Adipose tissue (tissue), 3 donors: ENCODE data around the gene SEMA4D. TPM values are rescaled to one million over a fixed set of nuclear protein-coding genes. Genes with fewer than 3 reads are reported as not detected.

ENCODE experiments used
- H3K27ac ChIP-seq: one replicate; pipeline ENCODE4 v1.5.1; 2013; ENCODE audit warnings: low read depth, low read length
- WGBS, 3 donors: extraction: QIAGEN DNeasy Blood & Tissue Kit; methylation state at CpG; one replicate each; pipeline ENCODE4 v1.1.7; 2013; 5-methylcytosine and 5-hydroxymethylcytosine counted together
- polyA plus RNA-seq, 3 donors: library from polyadenylated mRNA; stranded (reverse); fragments of 200-250 nt; gene quantifications; one replicate each; pipeline ENCODE4 v1.2.3, GENCODE V29; 2013
- donor health status: healthy with polysubstance abuse.
- donor health status: Bipolar disorder and iron deficiency.
- donor health status: healthy.

The SEMA4D gene
- polyA plus RNA-seq, 3 donors = 3.1 to 4.9 (median 4.1) TPM

DNA sequence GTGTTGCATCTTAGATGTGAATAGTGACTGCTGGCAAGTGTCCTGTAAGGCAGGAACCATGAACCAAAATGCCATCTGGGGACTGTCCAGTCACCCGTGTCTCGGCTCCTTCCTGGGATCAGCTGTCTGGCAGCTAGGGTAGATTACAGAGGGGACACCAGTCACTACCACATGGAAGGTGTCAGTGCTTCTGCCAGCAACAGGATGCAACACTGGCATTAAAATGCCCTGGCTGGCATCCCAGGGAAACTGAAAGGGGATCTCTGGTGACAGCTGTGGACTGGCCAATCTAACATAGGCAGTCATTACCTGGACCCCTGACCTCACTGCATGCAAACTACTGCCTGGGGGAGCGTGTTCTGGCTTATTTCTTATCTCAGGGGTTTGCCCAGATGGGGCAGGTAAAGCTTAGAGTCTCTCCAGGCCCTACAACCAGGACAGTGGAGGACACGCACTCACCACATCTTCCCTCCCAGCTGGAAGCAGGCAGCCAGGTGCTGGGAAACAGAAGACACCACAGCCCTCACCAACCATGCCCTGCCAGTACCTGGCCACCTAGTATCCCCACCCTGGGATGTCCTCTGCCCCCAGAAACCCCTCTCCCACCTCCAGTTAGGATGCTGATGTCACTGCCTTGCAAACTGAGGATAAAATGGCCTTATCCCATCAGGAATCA lies 83.8 kb downstream of the SEMA4D start:
- no peak overlapping the region for H3K27ac ChIP-seq
- 87 to 98% (median 91%) methylated on average over 4 of the region's 4 CpGs for WGBS, 3 donors

DNA sequence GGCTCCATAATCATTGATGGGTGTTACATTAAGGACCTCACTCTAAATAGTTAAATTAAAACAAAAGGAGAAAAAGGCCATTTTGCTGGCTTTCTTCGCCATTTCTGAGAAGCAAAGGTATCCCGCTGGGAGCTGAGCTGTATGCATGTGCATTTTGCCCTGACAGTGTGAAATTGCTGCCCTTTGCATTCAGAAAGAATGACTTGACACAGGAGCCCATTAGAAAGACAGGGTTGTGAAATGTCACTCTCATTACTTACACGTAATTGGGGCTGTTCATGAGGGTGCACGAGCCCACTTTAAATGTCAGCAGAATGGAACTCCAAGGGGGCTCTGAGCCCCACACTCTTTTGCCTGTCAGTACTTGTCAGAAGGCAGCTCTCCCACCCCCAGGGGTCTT lies 85.0 kb downstream of the SEMA4D start:
- WGBS, 3 donors = 72 to 79% (median 77%) methylated on average over 4 of the region's 4 CpGs
- H3K27ac ChIP-seq = no peak overlapping the region

DNA sequence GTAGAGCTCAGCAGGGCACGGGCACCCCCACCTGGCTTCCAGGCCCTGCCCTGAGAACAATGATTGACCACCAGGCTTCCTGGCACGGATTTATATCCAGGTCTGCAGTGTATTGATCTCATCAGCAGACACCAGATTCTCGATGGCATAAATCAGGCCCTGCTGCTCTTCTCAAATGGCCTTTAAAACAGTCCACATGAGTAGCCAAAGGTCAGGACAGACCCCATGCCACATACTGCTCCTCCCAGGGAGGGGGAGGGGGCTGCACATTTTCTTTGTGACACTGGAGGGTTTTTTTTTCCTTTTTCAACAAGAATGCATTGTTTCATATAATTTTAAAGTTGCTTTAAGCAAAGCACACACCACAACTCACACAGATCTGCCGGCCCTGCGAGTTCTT lies 85.4 kb downstream of the SEMA4D start:
- no peak overlapping the region for H3K27ac ChIP-seq
- 75 to 92% (median 85%) methylated on average over 5 of the region's 5 CpGs for WGBS, 3 donors

DNA sequence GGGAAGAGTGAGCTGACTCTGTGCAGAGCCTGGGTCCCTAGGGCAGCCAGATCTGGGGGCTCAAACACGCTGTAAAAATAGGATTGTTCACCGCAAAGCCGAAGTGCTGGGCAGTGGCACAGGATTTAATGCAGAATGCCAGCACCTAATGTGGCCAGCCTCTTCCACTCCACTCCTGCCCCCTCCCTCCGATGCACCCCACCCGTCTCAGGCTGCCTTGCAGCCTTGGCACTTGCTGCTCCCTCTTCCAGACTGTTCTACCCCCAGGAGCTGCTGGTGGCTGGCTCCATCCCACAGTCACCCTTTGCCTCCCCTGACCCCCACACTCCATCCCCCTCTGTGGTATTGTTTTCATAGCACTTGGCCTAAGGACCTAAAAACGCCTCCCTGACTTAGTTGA lies 86.2 kb downstream of the SEMA4D start:
- 88 to 95% (median 93%) methylated on average over 6 of the region's 6 CpGs for WGBS, 3 donors
- no peak overlapping the region for H3K27ac ChIP-seq

DNA sequence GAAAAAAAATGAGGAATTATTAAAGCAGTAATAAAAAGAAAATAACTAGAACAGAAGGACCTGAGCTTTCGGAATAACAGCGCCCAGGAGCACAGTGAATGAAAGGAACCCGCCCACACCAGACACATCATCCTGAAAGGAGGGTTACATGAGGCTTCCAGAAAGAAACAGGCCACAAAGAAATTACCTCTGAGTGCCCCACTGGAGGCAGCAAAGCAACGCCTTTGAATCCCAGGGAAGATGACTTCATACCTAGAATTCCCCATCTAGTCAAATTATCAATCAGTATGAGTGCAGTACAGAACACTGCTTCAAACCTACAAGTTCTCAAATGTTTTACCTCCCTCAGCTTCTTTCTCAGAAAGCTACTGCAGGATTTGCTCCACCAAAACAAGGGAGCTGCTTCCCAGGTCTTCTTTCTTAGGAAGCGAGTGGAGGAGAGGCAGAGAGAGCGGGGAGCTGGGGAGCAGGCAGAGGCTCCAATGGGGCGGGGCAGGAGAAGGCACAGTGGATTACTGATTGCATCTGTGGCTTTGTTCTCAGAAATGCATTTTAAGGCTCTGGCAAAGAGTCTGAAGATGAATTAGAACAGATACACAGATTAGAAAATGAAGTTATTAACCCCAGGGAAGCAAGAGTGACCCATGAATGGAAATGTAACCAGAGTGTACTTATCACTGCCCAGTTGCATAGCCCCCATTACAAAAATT lies 87.1 kb downstream of the SEMA4D start:
- WGBS, 3 donors = 86 to 96% (median 91%) methylated on average over 7 of the region's 7 CpGs

DNA sequence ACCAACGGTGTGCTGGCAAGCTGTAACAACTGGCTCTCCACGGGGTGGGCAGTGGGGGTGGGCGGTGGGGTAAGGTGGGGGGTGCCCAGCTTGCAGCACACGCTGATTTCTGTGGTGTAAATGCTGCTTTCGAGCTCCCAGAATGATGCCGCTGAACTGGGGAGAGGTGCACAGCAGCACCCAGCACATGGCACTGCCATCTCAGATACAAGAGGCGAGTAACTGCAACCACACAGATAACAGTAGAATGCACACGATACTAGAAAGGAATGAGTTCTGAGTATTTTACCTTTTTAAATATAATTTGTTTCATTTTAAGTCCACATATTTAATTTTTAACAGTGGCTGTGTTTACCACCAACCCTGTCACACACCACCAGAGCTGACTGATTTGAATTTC lies 87.9 kb downstream of the SEMA4D start:
- WGBS, 3 donors = 86 to 87% (median 87%) methylated on average over 8 of the region's 8 CpGs
- no peak overlapping the region for H3K27ac ChIP-seq

More for the DNA sequence above, 87.1 kb downstream of the SEMA4D start:
- no peak overlapping the region for H3K27ac ChIP-seq

DNA sequence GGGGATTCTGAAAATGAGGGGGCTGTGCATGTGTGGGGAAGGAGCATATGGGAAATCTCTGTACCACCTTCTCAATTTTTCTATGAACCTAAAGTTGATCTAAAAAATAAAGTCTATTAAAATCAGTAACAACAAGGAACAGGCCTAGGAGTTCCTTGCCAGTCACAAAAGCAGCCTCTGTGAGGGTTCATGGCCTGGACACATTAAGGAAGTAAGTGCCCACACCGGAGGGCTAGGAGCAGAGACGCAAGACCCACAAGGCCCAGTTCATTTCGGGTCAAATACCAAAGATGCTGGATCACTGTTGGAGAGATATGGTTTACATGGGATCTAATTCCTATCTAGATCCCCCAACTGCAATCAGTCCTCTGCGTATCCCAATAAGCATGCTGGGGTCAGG lies 88.4 kb downstream of the SEMA4D start:
- WGBS, 3 donors = 72 to 91% (median 80%) methylated on average over 4 of the region's 4 CpGs
- no peak overlapping the region for H3K27ac ChIP-seq

DNA sequence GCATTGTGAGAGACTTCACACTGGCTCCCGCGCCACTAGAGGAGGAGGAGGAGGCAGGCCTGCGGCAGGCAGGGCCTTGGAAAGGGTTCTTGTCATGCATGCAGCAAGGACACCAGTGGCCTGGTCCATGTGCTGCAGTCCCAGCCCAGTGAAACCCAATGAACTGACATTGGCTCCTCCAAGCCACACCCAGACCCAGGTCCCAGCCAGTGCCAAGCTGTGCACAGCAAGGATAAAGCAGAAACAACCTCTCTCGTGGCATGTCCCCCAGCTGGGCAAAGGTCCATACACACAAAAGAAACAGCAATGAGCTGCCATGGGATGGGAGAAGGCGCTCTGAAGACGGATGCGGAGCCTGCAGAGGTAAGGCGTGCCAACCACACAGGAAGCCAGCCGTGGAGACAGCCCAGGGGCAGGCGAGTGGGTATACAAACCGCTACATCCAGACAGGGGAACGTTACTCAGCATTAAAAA lies 89.2 kb downstream of the SEMA4D start:
- no peak overlapping the region for H3K27ac ChIP-seq
- WGBS, 3 donors = 49 to 75% (median 61%) methylated on average over 12 of the region's 12 CpGs

DNA sequence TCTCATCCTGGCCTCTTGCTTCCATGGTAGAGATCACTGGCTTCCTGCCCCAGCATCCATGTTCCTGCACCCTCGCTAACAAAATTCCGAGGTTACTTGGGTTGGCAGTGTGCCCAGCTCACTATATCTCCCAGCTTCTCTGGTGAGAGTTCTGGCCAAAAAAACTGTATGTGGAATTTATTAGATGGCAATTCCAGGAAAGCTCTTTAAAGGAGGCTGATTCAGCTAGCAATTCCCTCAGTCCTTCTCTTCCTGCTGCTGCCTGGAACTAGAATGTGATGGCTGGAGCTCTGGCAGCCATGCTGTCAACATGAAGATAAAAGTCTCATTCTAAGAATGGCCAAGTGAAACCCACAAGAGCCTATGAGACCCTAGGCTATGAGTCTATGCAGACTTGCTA lies 90.8 kb downstream of the SEMA4D start:
- H3K27ac ChIP-seq = no peak overlapping the region
- WGBS, 3 donors = 24 to 48% (median 39%) methylated on average over 2 of the region's 2 CpGs

DNA sequence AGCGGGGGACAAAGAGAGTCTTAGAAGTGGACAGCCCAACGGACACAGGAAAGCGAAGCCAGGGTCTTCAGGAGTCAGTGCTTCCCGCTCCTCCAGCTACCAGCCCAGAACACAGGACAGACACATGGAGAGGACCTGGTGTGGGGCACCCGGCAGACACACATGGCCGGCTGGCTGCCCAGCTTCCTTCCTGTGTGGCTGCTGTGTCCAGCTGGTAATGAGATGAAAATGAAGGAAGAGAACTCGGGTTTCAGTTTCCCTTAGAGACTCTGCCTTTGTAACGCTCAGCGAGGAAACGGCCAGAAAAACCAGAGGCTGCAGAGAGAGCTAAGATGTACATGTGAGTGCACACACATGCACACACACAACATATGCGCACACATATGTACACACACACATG lies 92.1 kb downstream of the SEMA4D start:
- H3K27ac ChIP-seq = no peak overlapping the region
- WGBS, 3 donors = 39 to 75% (median 43%) methylated on average over 11 of the region's 11 CpGs

DNA sequence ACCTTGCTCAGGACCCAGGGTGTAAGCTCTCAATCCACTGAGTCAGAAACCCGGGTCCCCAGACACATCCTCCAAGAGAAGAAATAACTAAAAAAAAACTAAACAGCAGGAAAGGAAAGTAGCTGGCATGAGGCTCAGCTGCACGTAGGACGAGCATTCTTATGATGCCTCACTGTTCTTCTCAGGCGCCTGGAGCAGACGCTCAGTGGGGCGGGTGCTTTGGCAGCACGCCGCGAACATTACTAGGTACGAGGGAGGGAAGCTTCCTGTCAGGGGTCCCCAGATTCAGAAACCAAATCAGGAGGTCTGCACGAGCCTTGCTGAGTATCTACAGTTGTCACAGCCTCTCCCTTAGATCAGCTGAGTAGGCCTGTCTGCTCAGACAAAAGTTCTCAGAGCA lies 93.8 kb downstream of the SEMA4D start:
- H3K27ac ChIP-seq = no peak overlapping the region
- 80 to 88% (median 84%) methylated on average over 11 of the region's 11 CpGs for WGBS, 3 donors

DNA sequence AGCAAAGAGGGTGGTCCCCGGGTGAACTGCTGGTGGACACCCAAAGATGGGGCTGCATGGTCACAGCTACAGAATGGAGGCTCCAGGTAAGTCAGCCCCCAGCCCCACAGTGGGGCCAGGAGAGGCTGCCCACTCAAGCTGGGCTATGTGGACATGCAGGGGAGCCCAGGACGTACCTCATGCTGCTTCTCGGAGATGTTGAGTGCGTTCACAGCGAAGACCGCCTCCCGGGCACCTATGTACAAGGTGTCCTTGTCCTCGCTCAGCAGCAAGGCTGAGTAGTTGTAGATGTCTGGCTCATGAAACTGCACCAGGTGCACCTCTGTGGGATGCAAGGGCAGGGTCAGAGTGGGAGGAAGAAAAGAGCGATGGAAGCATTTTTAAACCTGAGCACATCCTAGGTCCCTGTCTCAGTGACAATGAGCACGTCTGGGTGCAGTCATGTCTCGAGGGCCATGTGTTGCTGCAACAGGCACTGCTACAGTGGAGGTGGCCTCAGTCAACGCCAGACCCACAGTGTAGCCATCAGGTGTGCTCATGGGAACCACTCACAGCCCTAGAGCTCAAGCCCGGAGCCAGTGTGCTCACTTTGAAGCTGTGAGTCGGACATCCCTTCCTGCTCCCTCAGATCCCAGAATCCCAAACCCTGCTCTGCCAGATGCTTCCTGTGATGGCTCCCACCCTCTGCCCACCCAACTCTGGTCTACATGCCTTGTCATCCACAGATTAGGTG lies 95.1 kb downstream of the SEMA4D start:
- H3K27ac ChIP-seq = no peak overlapping the region
- 92% methylated on average over 13 to 14 of the region's 14 CpGs for WGBS, 3 donors

DNA sequence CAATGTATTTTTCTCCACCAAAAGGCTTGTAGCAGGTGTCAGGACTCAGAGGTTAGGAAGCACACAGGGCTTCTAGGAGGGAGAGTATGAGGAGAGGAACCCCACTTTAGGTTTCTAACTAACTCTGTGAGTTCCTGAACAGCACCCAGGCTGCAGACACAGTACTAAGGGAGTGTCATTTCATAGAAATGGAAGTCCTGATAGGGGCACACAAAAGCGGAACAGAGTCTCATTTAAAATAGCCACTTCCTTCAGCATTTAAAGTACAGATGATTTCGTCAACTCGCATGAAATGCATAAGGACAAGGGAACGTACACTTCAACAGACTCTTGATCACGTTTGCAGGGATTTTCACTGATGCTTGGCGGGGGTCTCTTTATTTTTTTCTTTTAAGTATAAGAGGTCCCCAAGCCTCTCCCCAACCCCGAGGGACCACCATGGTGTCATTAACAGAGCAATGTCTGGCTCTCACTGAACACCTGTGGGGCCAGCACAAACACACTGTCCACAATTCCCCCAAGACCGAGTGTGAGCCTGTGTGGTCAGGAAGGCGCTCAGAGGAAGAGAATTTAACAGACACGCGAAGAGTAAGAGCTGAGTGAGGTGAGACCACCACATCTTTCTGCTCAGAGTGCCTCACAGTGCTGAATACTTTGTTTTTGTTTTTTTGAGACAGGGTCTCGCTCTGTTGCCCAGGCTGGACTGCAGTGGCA lies 97.4 kb downstream of the SEMA4D start:
- 61 to 84% (median 68%) methylated on average over 12 of the region's 12 CpGs for WGBS, 3 donors
- no peak overlapping the region for H3K27ac ChIP-seq

DNA sequence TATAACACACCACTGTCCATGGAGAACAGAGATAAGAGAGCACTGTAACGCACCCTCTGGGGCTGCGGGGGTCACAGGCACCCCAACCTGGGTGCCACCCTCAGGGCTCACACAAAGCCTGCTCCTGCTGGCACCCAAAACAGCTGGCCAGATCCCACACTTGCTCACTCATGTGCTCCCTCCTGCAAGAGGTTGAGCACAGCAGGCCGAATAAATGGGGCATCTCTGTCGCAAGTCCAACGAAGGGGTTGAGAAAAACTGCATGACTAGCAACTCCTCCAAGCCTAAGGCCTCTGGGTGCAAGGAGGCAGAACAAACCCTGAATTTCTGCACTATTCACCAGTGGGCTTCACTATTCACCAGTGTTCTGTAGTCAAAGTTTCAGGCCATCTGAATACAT lies 99.3 kb downstream of the SEMA4D start:
- WGBS, 3 donors = 72 to 96% (median 78%) methylated on average over 5 of the region's 5 CpGs

DNA sequence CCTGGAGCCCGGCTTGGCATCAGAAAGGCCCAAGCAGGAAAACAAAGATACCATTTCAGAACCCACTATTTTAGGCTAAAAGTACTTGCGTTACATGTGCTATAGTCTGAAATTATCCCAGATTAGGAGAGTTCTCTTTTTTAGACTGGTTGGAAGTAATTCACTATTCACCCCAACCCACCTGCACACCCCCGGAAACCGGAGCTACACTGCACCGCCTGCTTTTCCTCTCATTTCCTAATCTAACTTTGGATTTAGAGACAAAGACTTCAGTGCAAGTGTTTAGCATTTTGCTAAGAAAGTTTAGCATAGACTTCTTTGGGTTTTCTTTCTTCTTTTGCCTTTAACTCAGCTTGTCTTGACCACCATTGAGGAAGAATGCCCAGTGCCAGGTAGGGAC lies 100.4 kb downstream of the SEMA4D start:
- WGBS, 3 donors = 85 to 94% (median 86%) methylated on average over 5 of the region's 5 CpGs
- no peak overlapping the region for H3K27ac ChIP-seq

More for the DNA sequence above, 99.3 kb downstream of the SEMA4D start:
- H3K27ac ChIP-seq = no peak overlapping the region

DNA sequence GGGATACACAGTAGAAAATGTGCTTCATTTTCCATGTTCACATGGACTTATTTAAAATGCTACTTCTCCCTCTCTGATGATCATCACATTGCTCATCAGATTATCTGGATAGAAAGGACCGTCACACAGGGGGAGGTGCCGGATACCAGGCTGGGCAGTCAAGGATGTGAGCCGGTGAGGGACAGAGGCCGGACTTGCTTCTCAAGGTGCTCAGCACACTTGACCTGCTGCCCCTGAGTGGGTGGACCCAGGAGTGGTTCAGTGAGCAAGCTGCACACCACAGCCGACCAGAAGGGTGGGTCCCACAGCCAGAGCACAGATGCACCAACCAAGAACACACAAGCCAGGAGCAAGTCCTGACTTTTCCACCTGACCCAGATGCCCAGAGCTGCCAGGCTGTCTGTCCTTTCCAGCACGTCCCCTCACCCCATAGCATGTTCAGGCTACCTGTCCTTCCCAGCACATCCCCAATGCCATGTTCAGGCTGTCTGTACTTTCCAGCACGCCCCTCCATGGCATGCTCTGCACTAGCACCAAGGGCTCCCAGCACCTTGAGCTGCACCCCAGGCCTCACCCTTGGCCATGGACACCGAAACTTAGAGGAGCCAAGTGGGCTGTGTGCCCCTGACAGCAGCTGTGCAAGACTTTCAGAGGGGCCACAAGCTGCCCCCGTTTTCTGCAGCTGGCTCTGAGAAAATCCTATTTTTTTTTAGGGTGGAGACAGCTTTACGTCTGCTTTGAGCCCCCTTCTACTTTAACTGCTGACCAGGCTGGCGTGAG lies 101.8 kb downstream of the SEMA4D start:
- 90 to 95% (median 90%) methylated on average over 11 of the region's 11 CpGs for WGBS, 3 donors

DNA sequence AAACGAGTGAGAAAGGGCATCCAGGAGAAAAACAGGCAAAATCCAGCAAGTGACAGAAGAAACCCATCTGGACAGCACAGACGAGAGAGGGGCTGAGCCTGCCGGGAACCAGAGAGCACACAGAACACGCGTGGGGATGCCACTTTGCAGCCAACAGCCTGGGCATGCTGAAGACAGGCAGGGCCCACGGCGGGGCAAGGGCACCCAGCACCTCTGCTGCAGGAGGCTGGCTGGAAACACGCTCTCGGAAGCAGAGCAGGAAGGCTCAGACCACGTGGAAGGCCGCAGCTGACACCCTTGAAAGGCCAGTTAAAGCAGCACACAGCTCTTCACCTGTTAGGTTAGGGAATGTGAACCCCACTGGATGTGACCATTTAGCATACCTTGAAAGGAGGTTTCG lies 103.5 kb downstream of the SEMA4D start:
- H3K27ac ChIP-seq = no peak overlapping the region
- 88 to 89% (median 88%) methylated on average over 12 of the region's 12 CpGs for WGBS, 3 donors

More for the DNA sequence above, 101.8 kb downstream of the SEMA4D start:
- no peak overlapping the region for H3K27ac ChIP-seq

DNA sequence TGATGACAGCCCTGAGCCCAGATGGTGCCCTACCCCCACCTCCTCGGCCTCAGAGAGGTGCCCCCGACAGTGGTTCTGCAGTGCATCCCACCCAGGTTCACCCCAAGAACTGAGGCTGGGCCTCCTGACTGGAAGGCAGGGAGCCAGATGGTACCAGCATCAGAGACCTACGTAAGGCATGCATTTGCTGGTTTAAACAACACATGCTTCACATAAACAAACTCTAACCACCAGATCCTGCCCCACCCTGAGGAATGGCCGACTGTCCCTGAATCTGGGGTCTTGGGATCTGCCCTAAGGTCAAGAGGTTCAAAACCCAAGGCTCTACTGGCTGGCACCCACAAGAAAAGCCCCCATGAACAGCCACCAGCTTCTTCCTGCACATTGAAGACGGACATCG lies 106.3 kb downstream of the SEMA4D start:
- WGBS, 3 donors = 90 to 92% (median 92%) methylated on average over 6 of the region's 6 CpGs

More for the DNA sequence above, 106.3 kb downstream of the SEMA4D start:
- H3K27ac ChIP-seq = no peak overlapping the region
